ENCODE measurements around the gene RAB11A. TPM values are rescaled to one million over a fixed set of nuclear protein-coding genes. Genes with fewer than 3 reads are reported as not detected.

Gene RAB11A
- total RNA-seq, 1 donor from 2014 or later = 247 TPM

- no peak overlapping the region for H3K4me3 Mint-ChIP-seq (ENCODE audit: unreplicated experiment)
- DNase-seq (ENCODE audit: low read depth) (peak; percentile 21), FAIRE-seq (no peak)
- Histone ChIP-seq H4K20me1 (ENCODE audit: insufficient read depth, low read length) (peaks cover 45% of the 10 kb centered on the region), H3K4me1 (ENCODE audit: insufficient read depth, low read length) (peaks cover 5% of the 10 kb centered on the region), H3K79me2 (ENCODE audit: insufficient read depth, low read length) (no peaks in the 10 kb centered on the region), H3K27ac (ENCODE audit: low read depth, low read length) (no peak overlapping the region), H3K9me3 (ENCODE audit: insufficient read depth, low read depth, low read length) (no peaks in the 10 kb centered on the region), H2AFZ (ENCODE audit: low read depth, low read length) (no peak overlapping the region), H3K36me3 (ENCODE audit: insufficient read depth, low read length) (peaks cover 23% of the 10 kb centered on the region), H3K4me3 (ENCODE audit: insufficient read depth, low read depth, low read length) (no peak overlapping the region), H3K9ac (ENCODE audit: low read length) (no peak overlapping the region), H3K4me2 (ENCODE audit: low read length) (no peak overlapping the region), H3K27me3 (ENCODE audit: insufficient read depth, low read length) (no peaks in the 10 kb centered on the region)
- no peaks in the 10 kb centered on the region for H3K27me3 Mint-ChIP-seq (ENCODE audit: low read depth, unreplicated experiment)
- no peaks in the 10 kb centered on the region for H3K9me3 Mint-ChIP-seq (ENCODE audit: unreplicated experiment)
- peak overlapping the region; percentile 30 for H3K27ac Mint-ChIP-seq (ENCODE audit: unreplicated experiment)
- no peak for TF ChIP-seq CTCF (IDR thresholded peaks at IDR 0.05; ENCODE audit: insufficient read depth, low read depth, low read length)
- no peak for TF ChIP-seq EZH2 (IDR thresholded peaks at IDR 0.05; ENCODE audit: insufficient read depth, low read length)
- peaks cover 16% of the 10 kb centered on the region for H3K36me3 Mint-ChIP-seq (ENCODE audit: low read depth, unreplicated experiment)
- peaks cover 23% of the 10 kb centered on the region for H3K4me1 Mint-ChIP-seq (ENCODE audit: low read depth, unreplicated experiment)
These were observed 34.2 kb downstream of the RAB11A start for GRCh38 chr15:65903296-65904073.

GRCh38 chr15:65904301-65904700 lies 35.0 kb downstream of the RAB11A start:
- Mint-ChIP-seq H3K4me1 (ENCODE audit: low read depth, unreplicated experiment) (peaks cover 23% of the 10 kb centered on the region), H3K27me3 (ENCODE audit: low read depth, unreplicated experiment) (no peaks in the 10 kb centered on the region), H3K36me3 (ENCODE audit: low read depth, unreplicated experiment) (peaks cover 13% of the 10 kb centered on the region), H3K4me3 (ENCODE audit: unreplicated experiment) (no peak overlapping the region), H3K27ac (ENCODE audit: unreplicated experiment) (no peak overlapping the region), H3K9me3 (ENCODE audit: unreplicated experiment) (no peaks in the 10 kb centered on the region)
- H4K20me1 ChIP-seq (ENCODE audit: insufficient read depth, low read length) = peaks cover 46% of the 10 kb centered on the region
- H3K4me1 ChIP-seq (ENCODE audit: insufficient read depth, low read length) = peaks cover 5% of the 10 kb centered on the region
- no peak for DNase-seq (ENCODE audit: low read depth)
- TF ChIP-seq CTCF (IDR thresholded peaks at IDR 0.05; ENCODE audit: insufficient read depth, low read depth, low read length) (no peak), EZH2 (IDR thresholded peaks at IDR 0.05; ENCODE audit: insufficient read depth, low read length) (no peak)
- no peak overlapping the region for H2AFZ ChIP-seq (ENCODE audit: low read depth, low read length)
- no peaks in the 10 kb centered on the region for H3K27me3 ChIP-seq (ENCODE audit: insufficient read depth, low read length)
- H3K79me2 ChIP-seq (ENCODE audit: insufficient read depth, low read length) = no peaks in the 10 kb centered on the region
- H3K27ac ChIP-seq (ENCODE audit: low read depth, low read length) = no peak overlapping the region
- H3K4me2 ChIP-seq (ENCODE audit: low read length) = no peak overlapping the region
- H3K36me3 ChIP-seq (ENCODE audit: insufficient read depth, low read length) = peaks cover 15% of the 10 kb centered on the region
- no peak for FAIRE-seq
- no peaks in the 10 kb centered on the region for H3K9me3 ChIP-seq (ENCODE audit: insufficient read depth, low read depth, low read length)
- no peak overlapping the region for H3K9ac ChIP-seq (ENCODE audit: low read length)
- H3K4me3 ChIP-seq (ENCODE audit: insufficient read depth, low read depth, low read length) = no peak overlapping the region

- H3K9me3 Mint-ChIP-seq (ENCODE audit: unreplicated experiment) = no peaks in the 10 kb centered on the region
- no peak overlapping the region for H2AFZ ChIP-seq (ENCODE audit: low read depth, low read length)
- peaks cover 23% of the 10 kb centered on the region for H3K4me1 Mint-ChIP-seq (ENCODE audit: low read depth, unreplicated experiment)
- DNase-seq (ENCODE audit: low read depth) = no peak
- no peaks in the 10 kb centered on the region for H3K27me3 Mint-ChIP-seq (ENCODE audit: low read depth, unreplicated experiment)
- H3K4me3 Mint-ChIP-seq (ENCODE audit: unreplicated experiment) = no peak overlapping the region
- peaks cover 8% of the 10 kb centered on the region for H3K36me3 ChIP-seq (ENCODE audit: insufficient read depth, low read length)
- peaks cover 9% of the 10 kb centered on the region for H3K36me3 Mint-ChIP-seq (ENCODE audit: low read depth, unreplicated experiment)
- H4K20me1 ChIP-seq (ENCODE audit: insufficient read depth, low read length) = peaks cover 58% of the 10 kb centered on the region
- no peaks in the 10 kb centered on the region for H3K79me2 ChIP-seq (ENCODE audit: insufficient read depth, low read length)
- peaks cover 5% of the 10 kb centered on the region for H3K4me1 ChIP-seq (ENCODE audit: insufficient read depth, low read length)
- H3K4me3 ChIP-seq (ENCODE audit: insufficient read depth, low read depth, low read length) = no peak overlapping the region
- no peaks in the 10 kb centered on the region for H3K9me3 ChIP-seq (ENCODE audit: insufficient read depth, low read depth, low read length)
- H3K27ac Mint-ChIP-seq (ENCODE audit: unreplicated experiment) = no peak overlapping the region
- no peak for FAIRE-seq
- TF ChIP-seq EZH2 (IDR thresholded peaks at IDR 0.05; ENCODE audit: insufficient read depth, low read length) (no peak), CTCF (IDR thresholded peaks at IDR 0.05; ENCODE audit: insufficient read depth, low read depth, low read length) (no peak)
- no peaks in the 10 kb centered on the region for H3K27me3 ChIP-seq (ENCODE audit: insufficient read depth, low read length)
- H3K27ac ChIP-seq (ENCODE audit: low read depth, low read length) = no peak overlapping the region
- no peak overlapping the region for H3K4me2 ChIP-seq (ENCODE audit: low read length)
- no peak overlapping the region for H3K9ac ChIP-seq (ENCODE audit: low read length)
These were observed 37.1 kb downstream of the RAB11A start for GRCh38 chr15:65906396-65906795.

Data from astrocyte (in vitro differentiated cells and primary cell).